Spinal cord (tissue), 10 donors: ENCODE measurements around the gene MRPS15. TPM values are rescaled to one million over a fixed set of nuclear protein-coding genes. Genes with fewer than 3 reads are reported as not detected.
A peak's percentile ranks its signal among the peaks of the same experiment; 100 is the strongest.
"Not testable (repeated sequence)": the region's sequence is repeated elsewhere in the genome, so short reads cannot be mapped to it uniquely, and the experiment has no call there.

ENCODE experiments used
- DNase-seq, 6 donors: peaks; one replicate each; pipeline versions ENCODE4 v3.0.0 to v3.0.0-alpha.2; 2013 to 2015; ENCODE audit warnings: low spot score in 6 of 6, low read depth in 4 of 6
- H3K27ac ChIP-seq: one replicate; pipeline ENCODE4 v1.5.1; 2013; ENCODE audit warnings: low read depth, low read length, control low read depth
- H3K27me3 ChIP-seq: one replicate; pipeline ENCODE4 v1.6.1; 2013; ENCODE audit warnings: low read length; ENCODE audit not compliant: control insufficient read depth, insufficient read depth
- H3K36me3 ChIP-seq: one replicate; pipeline ENCODE4 v1.6.1; 2013; ENCODE audit warnings: low read length; ENCODE audit not compliant: control insufficient read depth, insufficient read depth
- H3K4me1 ChIP-seq: one replicate; pipeline ENCODE4 v1.6.1; 2013; ENCODE audit warnings: low read length; ENCODE audit not compliant: control insufficient read depth, insufficient read depth
- H3K4me3 ChIP-seq: one replicate; pipeline ENCODE4 v1.5.1; 2013; ENCODE audit warnings: low read depth, low read length, control low read depth
- H3K9me3 ChIP-seq: one replicate; pipeline ENCODE4 v1.6.1; 2013; ENCODE audit warnings: low read length; ENCODE audit not compliant: control insufficient read depth, insufficient read depth
- WGBS: methylation state at CpG from one replicate; pipeline ENCODE4 v1.1.5; 2013; ENCODE audit warnings: missing lambda C conversion rate; ENCODE audit not compliant: insufficient coverage; 5-methylcytosine and 5-hydroxymethylcytosine counted together
- polyA plus RNA-seq, 2 donors: library from polyadenylated mRNA; unstranded; fragments of 120-200 nt; gene quantifications; one replicate each; pipeline ENCODE4 v1.2.1, GENCODE V29; 2013; ENCODE audit not compliant: insufficient read length in 2 of 2
- total RNA-seq, 2 donors: library from RNA; depleted of rRNA in 1 of 2; stranded (reverse); fragments of 120-200 nt in 1 of 2; fragments of >200 nt in 1 of 2; gene quantifications; one replicate each; pipeline versions ENCODE4 v1.2.3 to v1.2.4, GENCODE V29; 2013 to 2014
- donor health status: healthy.

The MRPS15 gene
- total and polyA plus RNA-seq, 4 donors = 24.7 to 59.7 (median 52.5) TPM

DNA sequence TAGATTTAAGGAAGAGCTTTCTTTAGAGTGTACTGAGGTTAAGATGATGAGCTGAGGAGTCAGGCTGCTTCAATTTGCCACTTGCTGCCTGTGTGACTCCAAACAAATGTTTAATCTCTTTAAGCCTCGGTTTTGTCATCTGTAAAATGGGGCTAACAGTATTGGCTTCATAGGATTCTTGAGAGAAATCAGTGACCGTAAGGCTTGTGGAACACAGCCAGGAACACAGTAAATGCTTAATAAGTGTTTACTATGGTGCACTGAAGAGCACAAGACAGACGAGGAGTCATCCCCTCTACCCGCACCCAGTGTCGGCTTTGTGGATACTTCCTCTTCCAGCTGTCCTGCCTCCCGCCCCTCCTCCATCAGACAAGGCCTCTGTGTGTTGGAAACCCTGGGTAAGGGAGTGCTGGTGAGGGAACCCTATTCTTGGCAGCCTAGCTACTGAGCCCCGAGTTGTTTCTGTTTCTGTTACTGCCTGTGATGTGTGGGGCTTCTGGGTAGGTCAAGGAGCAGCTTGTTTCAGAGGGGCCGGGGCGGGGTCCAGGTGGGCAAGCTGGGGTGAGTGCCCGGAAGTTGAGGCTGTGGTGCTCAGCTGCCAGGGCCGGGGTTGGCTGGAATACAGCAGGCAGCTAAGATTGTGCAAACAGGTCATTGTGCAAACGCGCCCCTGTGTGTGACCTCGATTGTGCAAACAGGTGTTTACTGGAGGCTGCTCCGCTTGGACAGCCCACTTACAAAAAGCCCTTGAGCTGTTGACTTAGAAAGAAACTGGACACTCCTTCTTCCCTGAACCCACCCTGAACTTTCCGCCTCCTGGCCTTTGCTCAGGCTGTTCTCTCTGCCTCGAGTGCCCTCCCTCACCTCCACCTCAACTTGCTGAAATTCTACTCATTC is 22.5 kb upstream of the MRPS15 start:
- DNase-seq = peak in 2 of 6 donors; percentile 8 to 51
- 74% methylated on average over 13 of the region's 17 CpGs for WGBS
- no peaks in the 10 kb centered on the region for H3K36me3 ChIP-seq
- no peak overlapping the region for H3K27ac ChIP-seq
- no peaks in the 10 kb centered on the region for H3K9me3 ChIP-seq
- H3K4me1 ChIP-seq = peaks cover 20% of the 10 kb centered on the region
- no peak overlapping the region for H3K4me3 ChIP-seq
- H3K27me3 ChIP-seq = no peaks in the 10 kb centered on the region

DNA sequence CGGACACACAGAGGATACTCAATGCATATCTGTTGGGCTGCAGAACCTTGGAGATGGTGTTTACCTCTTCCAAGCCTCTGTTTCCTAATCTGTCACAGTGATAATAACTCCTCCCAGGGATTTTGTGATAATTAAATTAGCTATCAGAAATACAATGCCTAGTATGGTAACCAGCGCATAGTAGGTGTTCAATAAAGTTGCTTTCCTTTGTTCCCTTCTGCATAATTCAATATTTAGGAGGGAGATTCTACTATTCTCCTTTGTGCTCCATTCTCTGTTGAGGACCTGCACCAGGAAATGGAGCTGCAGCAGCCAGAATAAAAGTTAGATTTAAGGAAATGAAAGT is 21.9 kb upstream of the MRPS15 start:
- no peak overlapping the region for H3K27ac ChIP-seq
- H3K9me3 ChIP-seq = no peaks in the 10 kb centered on the region
- H3K36me3 ChIP-seq = no peaks in the 10 kb centered on the region
- no CpG with 5 or more reads among the region's 2 CpGs for WGBS
- no peak for DNase-seq
- H3K27me3 ChIP-seq = no peaks in the 10 kb centered on the region
- H3K4me1 ChIP-seq = peaks cover 20% of the 10 kb centered on the region
- H3K4me3 ChIP-seq = no peak overlapping the region

DNA sequence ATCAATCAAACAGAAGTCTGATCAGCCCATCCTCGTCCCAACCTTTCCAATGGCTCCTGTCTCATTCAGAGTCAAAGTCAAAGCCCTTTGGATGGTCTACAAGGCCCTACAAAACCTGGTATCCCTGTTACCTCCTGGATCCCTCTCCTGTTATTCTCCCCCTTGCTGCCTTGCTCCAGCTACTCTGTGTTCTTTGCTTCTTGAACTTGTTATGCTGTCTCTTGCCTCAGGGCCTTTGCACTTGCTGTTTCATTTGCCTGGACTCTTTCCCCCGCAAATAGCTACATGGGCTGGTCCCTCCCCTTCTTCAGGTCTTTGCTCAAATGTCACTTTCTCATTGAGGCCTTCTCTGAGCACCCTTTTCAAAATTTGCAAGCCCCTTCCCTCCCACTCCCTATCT is 19.9 kb upstream of the MRPS15 start:
- H3K36me3 ChIP-seq = no peaks in the 10 kb centered on the region
- no peak overlapping the region for H3K4me3 ChIP-seq
- DNase-seq = no peak
- H3K4me1 ChIP-seq = peaks cover 20% of the 10 kb centered on the region
- 89% methylated on average over 2 of the region's 2 CpGs for WGBS
- no peaks in the 10 kb centered on the region for H3K9me3 ChIP-seq
- H3K27me3 ChIP-seq = no peaks in the 10 kb centered on the region
- no peak overlapping the region for H3K27ac ChIP-seq

DNA sequence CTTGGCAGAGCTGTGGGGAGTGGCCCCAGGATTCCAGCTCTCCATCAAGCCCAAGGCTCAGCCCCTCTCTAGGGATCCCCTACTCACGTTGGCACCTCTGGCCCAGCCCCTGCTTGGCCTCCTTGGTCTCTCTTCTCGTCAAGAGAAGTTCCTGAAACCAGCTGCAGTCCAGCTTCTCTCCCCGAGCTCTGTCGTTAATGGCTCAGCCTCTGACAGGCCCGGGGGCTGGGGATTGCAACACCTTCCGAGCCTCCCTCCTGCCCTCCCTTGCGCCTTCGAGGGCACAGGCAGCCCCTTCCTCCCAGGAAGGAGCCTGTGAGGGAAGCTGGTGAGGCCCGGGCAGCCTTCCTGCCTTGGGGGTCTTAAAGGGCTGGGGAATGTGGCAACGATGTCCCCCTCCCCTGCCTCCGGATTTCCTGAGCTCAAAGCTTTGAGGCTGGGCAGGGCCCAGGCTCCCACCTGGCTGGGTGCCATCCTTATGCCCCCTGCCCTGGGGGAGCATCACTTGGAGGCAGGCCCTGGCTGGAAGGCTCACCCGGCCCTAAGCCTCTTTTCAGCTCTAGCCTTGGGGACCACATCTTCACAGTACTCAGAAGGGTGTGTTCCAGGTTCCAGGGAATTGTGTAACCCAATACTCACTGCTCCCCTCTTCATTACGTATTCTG is 18.7 kb upstream of the MRPS15 start, which contains the start of gene CSF3R:
TSS of gene CSF3R (minus strand) at position 190 of the 665 bp plus-strand sequence. CDS start 3,417 bp downstream, outside the sequence.
- H3K27ac ChIP-seq = no peak within 1 kb of the TSS
- H3K9me3 ChIP-seq = no peaks in the 10 kb centered on the region
- H3K4me3 ChIP-seq = no peak within 1 kb of the TSS
- no peaks in the 10 kb centered on the region for H3K36me3 ChIP-seq
- no peak for DNase-seq
- peaks cover 20% of the 10 kb centered on the region for H3K4me1 ChIP-seq
- 56% methylated on average over 8 of the region's 13 CpGs for WGBS
- H3K27me3 ChIP-seq = no peaks in the 10 kb centered on the region

DNA sequence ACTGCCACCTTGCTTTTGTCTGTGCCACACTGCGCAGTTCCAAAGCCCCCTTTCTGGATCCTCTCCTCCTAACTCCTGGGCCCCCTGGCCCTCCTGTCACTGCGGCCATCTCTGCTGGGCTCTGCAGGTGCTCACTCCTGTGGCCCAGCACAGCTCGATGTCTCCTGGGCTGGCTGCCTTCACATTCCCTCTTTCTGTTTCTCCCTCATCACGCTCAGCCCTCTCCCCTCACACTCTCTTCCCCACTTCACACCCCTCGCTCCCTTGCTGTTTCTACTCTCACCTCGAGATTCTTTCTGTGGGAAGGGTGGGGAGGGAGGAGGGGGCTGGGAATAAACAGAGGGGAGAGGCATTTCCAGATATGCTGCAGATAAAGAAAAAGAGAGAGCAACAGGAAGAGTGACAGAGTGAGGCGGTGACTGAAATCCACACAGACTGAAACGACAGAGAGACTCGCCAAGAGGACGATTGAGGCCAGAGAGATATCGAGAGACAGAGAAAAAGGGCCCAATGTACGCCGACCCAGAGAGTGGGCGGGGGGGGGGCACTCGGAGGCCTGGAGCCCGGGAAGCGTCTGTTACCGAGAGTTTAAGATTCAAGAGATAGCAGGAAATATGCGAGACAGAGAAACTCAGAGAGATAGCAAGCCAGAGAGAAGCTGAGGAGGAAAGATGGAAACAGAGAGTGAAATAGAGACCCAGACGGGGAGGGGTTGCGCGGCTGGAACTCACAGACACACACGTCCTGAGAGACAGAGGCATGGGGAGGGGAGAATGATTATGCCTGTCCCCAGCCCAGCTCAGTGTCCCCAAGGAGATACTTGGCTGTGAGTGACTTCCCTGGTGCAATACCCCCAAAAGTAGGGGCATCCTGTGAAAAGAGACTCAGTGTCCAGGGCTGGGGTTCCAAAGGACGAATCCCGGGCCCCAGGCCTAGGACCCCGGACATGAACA is 17.9 kb upstream of the MRPS15 start:
- no peaks in the 10 kb centered on the region for H3K9me3 ChIP-seq
- H3K4me1 ChIP-seq = peaks cover 19% of the 10 kb centered on the region
- H3K36me3 ChIP-seq = no peaks in the 10 kb centered on the region
- H3K27me3 ChIP-seq = no peaks in the 10 kb centered on the region
- H3K27ac ChIP-seq = no peak overlapping the region
- WGBS = 56% methylated on average over 23 of the region's 26 CpGs
- no peak overlapping the region for H3K4me3 ChIP-seq
- DNase-seq = no peak

DNA sequence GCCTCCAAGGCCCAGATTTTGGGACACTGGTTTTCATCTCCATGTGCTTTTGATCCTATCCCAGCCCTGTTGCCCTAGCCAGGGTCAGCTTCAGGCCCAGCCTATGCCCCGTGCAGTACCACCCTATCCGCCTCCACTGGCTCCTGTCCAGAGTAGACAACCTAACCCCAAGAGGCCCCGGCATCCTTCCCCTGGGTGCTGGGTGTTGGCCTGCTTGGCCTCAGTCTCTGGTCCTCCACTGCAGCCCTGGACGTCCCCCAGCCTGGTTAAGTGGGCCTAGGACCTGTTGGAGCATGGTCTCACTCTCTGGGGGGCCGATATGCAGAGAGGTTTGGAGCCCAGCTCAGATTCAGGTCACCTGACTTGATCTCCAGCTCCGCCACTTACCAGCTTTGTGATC is 16.9 kb upstream of the MRPS15 start:
- no peaks in the 10 kb centered on the region for H3K9me3 ChIP-seq
- no peaks in the 10 kb centered on the region for H3K36me3 ChIP-seq
- H3K27ac ChIP-seq = no peak overlapping the region
- H3K4me1 ChIP-seq = peaks cover 15% of the 10 kb centered on the region
- WGBS = 92% methylated on average over 6 of the region's 6 CpGs
- H3K4me3 ChIP-seq = no peak overlapping the region
- no peak for DNase-seq
- no peaks in the 10 kb centered on the region for H3K27me3 ChIP-seq

DNA sequence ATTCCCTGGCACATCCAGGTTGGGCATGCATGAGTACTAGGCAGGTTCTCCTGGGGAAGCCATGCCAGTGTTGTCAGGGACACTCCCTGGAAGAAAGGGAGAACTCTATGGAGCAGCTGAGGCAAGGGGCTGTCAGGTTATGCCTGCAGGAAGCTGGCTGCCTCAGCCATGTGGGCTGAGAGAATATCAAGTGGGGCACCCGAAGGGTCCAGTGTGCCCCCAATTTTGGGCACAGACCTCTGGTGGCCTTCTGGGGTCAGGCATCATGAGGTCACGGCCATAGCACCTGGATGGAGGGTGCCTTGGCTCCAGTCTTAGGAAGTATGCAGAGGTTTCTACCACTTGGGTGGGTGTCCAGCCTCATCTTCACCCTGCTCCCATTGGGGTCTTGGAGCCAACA is 16.0 kb upstream of the MRPS15 start:
- no peaks in the 10 kb centered on the region for H3K9me3 ChIP-seq
- no peak for DNase-seq
- no peaks in the 10 kb centered on the region for H3K27me3 ChIP-seq
- H3K36me3 ChIP-seq = no peaks in the 10 kb centered on the region
- no peak overlapping the region for H3K4me3 ChIP-seq
- WGBS = 81% methylated on average over 2 of the region's 2 CpGs
- peaks cover 16% of the 10 kb centered on the region for H3K4me1 ChIP-seq
- no peak overlapping the region for H3K27ac ChIP-seq

DNA sequence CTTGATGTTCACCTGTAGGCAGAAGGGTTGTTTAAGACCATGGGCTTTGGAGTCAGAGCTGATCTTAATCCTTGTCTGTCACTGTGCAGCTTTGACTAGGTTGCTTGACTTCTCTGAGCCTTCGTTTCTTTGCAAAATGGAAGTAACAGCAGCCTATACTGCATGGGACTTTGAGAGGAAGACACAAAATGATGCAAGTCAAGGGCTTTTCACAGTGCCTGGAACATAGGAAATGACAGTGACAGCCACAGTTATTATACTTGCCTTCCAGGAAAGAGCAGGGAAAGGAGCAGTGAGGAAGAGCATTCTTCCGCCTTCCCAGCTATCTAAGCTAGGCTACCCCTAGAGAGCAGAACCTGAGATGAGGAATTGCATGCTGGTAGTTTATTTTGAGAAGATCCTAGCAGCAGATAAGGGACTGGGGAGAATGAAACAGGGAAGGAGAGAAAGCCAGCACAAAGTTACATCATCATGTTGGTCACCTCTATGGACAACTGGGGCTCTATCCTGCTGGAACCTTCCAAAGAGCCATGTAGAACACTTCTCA is 15.4 kb upstream of the MRPS15 start:
- Histone ChIP-seq H3K36me3 (no peaks in the 10 kb centered on the region), H3K4me1 (peaks cover 17% of the 10 kb centered on the region), H3K9me3 (no peaks in the 10 kb centered on the region), H3K27ac (no peak overlapping the region), H3K4me3 (no peak overlapping the region), H3K27me3 (no peaks in the 10 kb centered on the region)
- no peak for DNase-seq
- WGBS = 78% methylated on average over 1 of the region's 2 CpGs

DNA sequence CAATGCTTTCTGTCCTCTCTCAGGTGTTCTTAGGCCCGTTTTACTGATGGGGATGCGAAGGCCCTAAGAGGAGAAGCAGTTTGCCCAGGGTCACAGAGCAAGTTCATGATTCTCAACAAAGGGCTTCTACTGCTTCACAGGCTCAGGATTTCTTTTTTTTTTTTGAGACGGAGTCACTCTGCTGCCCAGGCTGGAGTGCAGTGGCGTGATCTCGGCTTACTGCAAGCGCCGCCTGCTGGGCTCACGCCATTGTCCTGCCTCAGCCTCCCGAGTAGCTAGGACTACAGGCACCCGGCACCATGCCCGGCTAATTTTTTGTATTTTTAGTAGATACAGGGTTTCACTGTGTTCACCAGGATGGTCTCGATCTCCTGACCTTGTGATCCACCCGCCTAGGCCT is 13.4 kb upstream of the MRPS15 start:
- not testable (repeated sequence) for DNase-seq, H3K9me3 ChIP-seq, H3K27ac ChIP-seq, H3K27me3 ChIP-seq, H3K36me3 ChIP-seq, H3K4me3 ChIP-seq
- 69% methylated on average over 13 of the region's 13 CpGs for WGBS
- H3K4me1 ChIP-seq = peaks cover 12% of the 10 kb centered on the region
